NCI-H1417 treated with DMSO at 0.1 percent for 48 hours (cell line): ENCODE results near the gene TSPAN9.

Experiments used
- DNase-seq: peaks from one replicate; lab custom pipeline; 2025; lab: John Stamatoyannopoulos, UW

Gene TSPAN9

GRCh38 chr12:3101309-3102024 is 24.3 kb downstream of the TSPAN9 start:
- DNase-seq: no peak

DNA sequence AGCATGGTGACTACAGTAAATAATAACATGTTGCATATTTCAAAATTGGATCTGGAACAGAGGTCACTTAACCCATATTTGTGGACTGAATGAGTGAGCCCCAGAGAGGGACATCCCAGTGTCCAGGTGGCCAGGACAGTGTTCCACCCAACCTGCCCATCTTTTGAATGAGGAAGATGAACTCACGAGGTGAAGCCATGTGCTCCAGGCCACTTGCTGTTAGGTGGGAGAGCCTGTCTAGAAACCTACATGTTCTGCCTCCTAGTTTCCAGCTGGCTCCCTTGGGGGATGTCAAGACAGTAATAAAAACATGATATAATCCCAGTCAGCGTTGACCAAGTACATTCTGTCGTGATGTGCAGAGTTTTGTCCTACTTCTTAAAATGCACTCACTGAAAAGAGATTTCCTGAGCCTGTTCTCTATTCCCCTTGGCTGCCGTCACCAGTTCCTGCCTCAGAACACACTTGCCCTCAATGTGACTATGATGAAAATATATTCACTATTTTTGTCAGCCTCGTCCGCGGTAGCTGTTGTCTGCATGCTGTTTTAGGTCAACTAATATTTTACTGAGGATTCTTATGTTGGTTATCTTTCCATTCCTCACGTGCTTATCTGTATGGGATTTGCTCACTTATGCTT is 25.7 kb downstream of the TSPAN9 start:
- no peak for DNase-seq

GRCh38 chr12:3103806-3104205 is 26.6 kb downstream of the TSPAN9 start:
- DNase-seq: no peak

DNA sequence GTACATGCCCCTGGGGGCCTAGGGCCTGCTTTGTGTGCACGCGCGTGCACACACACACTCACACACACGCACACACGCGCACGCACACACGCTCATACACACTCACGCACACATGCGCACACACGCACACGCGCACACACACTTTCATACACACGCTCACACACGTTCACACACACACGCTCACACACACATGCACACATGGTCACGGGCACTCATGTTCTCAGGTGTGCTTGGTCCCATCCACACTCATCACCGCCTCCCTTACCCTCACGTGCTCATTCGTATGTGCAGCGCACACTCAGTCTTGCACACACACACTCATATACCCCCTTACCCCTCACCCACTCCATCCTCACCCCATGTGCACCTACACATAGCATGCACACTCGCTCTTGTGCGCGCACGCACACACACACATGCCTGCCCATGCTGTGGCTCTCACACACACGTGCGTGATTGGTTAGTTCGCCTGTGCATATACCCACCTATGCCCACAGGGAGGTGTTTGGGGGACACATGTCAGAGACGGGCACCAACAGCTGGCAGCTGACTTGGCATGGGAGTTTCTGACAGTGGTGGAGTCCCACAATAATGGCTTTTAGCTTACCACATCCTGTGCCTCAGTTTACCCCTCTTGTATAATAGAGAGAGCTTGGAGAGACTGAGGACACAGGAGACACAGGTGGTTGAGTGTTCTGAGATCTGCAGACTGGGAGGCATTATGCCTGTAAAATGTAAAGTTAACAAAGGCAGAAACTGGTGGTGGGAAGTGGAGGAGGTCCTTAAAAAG is 28.7 kb downstream of the TSPAN9 start:
- no peak for DNase-seq

GRCh38 chr12:3106579-3106978 is 29.4 kb downstream of the TSPAN9 start:
- no peak for DNase-seq

GRCh38 chr12:3107071-3107583 is 29.9 kb downstream of the TSPAN9 start:
- no peak for DNase-seq

GRCh38 chr12:3107954-3108353 is 30.8 kb downstream of the TSPAN9 start:
- no peak for DNase-seq

DNA sequence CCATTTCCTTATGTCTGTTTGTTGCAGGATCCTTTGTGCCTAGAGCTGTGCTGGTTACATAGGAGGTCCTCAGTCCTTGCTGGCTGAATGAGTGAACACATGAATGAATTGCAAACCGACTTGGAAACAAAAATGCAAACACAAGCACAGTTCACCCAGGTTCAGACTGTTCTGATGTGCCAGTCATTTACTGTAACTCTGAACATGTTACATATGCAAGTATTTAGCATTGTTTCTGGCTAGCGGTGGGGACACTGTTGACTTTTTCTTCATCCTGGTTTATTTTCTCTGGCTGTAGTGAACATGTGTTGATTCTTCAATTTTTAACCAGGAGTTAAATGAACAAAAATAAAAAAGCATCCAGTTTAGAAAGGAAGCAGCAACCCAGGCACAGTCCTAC is 33.4 kb downstream of the TSPAN9 start:
- no peak for DNase-seq

DNA sequence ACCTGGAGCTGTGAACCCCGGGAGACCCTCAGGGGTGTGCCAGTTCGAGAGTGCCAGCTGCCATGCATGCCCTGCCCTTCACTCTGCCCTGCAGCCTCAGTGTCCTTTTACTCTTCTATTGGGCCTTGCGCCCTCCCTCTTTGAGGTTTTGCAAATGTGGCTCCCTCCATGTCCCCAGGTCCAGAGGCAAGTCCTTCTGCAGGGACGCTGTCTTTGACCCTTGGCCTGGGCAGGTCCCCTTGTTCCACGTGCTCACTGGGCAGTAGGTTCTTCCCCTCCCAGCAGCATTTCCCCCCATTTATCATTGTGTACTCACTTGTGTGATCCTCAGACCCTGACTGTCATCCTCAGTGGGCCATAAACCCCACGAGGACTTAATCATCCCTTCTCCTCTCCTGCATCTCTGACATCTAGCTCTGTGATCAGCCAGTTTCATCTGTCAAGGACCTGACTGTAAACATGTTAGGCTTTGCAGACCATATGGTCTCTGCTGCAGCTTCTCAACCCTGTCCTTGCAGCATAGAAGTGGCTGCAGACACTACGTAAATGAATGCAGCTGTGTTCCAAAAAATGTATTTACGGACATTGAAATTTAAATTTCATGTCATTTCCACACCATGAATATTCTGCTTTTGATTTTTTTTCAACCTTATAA is 36.6 kb downstream of the TSPAN9 start:
- DNase-seq: no peak

DNA sequence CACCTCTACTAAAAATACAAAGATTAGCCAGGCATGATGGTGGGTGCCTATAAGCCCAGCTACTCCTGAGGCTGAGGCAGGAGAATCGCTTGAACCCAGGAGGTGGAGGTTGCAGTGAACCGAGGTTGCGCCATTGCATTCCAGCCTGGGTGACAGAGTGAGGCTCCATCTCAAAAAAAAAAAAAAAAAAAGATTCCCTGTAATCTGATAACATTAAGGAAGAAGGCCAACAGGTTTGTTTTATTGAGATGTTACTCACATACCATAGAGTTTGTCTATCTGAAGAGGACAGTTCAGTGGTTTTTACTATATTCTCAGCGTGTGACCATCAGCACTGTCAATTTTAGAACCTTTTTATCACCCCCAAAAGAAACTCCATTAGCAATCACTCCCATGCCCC is 37.5 kb downstream of the TSPAN9 start:
- no peak for DNase-seq

DNA sequence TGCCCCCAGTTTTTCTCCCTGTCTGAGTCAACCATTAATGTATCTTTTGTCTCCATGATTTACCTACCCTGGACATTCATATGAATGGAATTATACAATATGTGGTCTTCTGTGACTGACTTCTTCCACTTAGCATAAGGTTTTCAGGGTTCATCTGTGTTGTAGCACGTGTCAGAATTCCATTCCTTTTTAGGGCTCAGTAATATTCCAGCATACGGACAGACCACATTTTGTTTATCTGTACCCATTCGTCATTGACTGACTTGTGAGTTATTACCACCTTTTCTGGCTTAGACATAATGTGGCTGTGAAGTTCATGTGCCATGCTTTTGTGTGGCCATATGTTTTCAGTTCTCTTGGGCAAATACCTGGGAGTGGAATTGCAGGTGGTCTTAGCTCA is 37.9 kb downstream of the TSPAN9 start:
- DNase-seq: no peak

GRCh38 chr12:3116106-3116844 is 39.1 kb downstream of the TSPAN9 start:
- DNase-seq: no peak

DNA sequence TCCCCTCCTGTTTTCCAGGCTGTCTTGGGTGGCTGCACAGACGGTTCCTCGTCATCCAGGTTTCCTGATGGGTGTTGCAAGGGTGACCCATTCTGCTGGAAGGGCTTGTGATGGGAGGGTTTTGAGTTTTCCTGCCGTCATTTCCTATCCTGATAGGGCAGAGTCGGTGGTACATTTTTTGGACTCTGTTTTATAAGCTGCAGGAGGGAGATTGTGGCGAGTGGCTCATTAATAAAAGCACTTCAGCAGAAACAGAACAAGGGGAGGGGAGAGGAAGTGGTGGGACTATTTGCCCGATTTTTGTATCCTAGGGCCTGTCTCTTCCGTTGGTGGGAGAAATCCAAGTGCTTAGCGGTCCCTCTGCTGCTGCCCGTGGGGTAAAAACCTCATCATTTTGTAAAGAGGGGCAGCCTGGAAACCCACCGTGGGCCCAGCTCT is 40.0 kb downstream of the TSPAN9 start:
- DNase-seq: no peak

- no peak for DNase-seq
Measured at GRCh38 chr12:3117591-3118015, 40.4 kb downstream of the TSPAN9 start.

DNA sequence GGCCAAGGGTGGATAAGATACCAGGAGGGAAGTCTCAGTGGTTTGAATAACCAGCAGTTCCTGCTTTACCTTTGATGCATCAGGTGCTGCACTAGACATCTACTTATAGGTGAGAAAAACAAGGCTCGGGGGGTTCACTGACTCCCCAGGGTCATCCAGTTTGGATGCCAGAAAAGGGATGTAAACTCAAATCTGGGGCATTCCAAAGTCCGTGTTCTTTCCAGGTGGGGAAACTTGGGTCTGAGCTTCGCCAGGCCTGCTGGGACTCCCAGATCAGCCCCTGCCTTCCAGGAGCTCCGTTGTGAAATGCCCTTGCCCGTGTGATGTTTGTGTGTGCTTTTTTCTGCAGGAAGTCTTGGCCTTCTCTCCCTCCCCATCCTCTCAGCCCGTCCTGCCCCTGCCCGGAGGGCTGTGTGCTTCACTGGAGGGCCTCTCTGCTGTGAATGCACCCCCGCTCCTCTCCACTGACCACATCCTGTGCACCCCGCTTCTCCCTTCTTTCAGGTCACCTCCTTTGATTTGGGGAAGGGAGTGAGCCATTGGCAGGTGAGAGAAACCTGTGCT is 42.1 kb downstream of the TSPAN9 start:
- DNase-seq: no peak

GRCh38 chr12:3119756-3120601 is 42.8 kb downstream of the TSPAN9 start:
- no peak for DNase-seq

GRCh38 chr12:3120701-3121100 is 43.5 kb downstream of the TSPAN9 start:
- DNase-seq: no peak

- no peak for DNase-seq
Measured at GRCh38 chr12:3122841-3123678, 45.9 kb downstream of the TSPAN9 start.

GRCh38 chr12:3123729-3124128 is 46.5 kb downstream of the TSPAN9 start:
- DNase-seq: no peak
